Measurements from ENCODE around the gene SHLD1.
A peak's percentile ranks its signal among the peaks of the same experiment; 100 is the strongest.
"Not testable (repeated sequence)": the region's sequence is repeated elsewhere in the genome, so short reads cannot be mapped to it uniquely, and the experiment has no call there.

SHLD1 gene, protein sequence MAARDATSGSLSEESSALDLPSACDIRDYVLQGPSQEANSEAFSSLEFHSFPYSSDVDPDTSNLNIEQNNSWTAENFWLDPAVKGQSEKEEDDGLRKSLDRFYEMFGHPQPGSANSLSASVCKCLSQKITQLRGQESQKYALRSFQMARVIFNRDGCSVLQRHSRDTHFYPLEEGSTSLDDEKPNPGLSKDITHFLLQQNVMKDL

DNA sequence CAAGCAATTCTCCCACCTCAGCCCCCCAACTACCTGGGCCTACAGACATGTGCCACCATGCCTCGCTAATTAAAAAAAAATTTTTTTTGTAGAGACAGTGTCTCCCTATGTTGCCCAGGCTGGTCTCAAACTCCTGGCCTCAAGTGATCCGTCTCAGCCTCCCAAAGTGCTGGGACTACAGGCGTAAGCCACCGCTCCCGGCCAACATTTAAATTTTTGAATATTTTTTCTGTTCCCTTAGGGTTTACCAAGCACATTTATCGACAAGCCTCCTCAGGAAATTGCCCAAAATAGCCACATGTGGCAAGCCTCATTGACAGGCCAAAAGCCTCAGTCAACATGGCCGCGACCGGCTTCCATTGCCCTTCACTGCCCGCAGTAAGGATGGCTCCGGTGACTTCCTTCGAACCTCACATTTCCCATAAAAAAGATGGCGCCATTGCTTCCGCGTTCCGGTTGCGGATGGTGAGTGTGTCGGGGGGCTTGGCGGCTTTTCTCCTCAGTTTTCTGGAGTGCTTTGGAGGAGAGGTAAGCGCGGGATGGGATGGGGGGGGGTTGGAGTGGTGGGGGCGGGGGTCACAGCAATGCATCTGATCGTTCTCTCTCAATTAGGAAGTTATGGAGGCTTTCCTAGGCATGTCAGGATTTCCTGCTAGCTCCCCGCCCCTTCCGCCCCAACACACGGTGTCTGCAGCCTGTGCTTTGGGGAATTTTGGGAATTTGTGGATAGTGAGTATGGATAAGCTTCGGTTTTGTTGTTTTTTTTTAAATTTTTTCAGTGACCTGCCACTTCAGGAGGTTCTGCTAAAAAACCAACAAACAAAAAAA lies at the start of gene SHLD1:
SHLD1 (plus strand) TSS at position 450 of the 828 bp plus-strand sequence. CDS start 22,465 bp downstream, outside the sequence.
- peak; percentile 96 for ATAC-seq
- DNase-seq, result peak; percentile 80

DNA sequence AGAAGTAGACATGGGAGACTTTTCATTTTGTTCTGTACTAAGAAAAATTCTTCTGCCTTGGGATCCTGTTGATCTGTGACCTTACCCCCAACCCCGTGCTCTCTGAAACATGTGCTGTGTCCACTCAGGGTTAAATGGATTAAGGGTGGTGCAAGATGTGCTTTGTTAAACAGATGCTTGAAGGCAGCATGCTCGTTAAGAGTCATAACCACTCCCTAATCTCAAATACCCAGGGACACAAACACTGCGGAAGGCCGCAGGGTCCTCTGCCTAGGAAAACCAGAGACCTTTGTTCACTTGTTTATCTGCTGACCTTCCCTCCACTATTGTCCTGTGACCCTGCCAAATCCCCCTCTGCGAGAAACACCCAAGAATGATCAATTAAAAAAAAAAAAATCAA lies 47.9 kb upstream of the SHLD1 start:
- ATAC-seq, DNase-seq: not testable (repeated sequence)

DNA sequence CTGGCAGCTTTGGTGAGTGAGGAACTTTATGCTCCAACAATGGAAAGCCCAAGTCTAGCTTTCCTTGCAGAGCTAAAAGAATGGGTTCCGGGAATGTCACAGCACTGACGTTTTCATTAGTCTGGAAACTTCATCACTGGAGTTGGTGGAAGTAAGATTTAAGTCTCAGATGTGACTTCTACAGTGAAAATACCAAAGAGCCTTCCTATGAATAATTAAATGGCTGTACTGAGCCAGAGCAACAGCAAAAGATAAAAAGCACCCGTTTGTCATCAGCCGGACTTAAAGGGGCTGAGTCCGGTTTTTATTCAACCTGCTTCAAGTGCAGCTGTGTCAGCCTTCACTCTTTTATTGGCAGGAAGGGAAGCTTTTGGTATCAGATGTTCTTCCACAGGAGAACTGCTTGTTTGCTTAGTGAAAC lies 46.5 kb upstream of the SHLD1 start:
- DNase-seq, result no peak

GRCh38 chr20:5705827-5706226 lies 44.4 kb upstream of the SHLD1 start:
- no peak for DNase-seq
- no peak for ATAC-seq

More for the DNA sequence above, 46.5 kb upstream of the SHLD1 start:
- ATAC-seq, result no peak

- ATAC-seq (no peak), DNase-seq (no peak)
Observed at GRCh38 chr20:5706797-5707196, 43.4 kb upstream of the SHLD1 start.

- ATAC-seq (no peak), DNase-seq (no peak)
Observed at GRCh38 chr20:5710551-5710950, 39.6 kb upstream of the SHLD1 start.

DNA sequence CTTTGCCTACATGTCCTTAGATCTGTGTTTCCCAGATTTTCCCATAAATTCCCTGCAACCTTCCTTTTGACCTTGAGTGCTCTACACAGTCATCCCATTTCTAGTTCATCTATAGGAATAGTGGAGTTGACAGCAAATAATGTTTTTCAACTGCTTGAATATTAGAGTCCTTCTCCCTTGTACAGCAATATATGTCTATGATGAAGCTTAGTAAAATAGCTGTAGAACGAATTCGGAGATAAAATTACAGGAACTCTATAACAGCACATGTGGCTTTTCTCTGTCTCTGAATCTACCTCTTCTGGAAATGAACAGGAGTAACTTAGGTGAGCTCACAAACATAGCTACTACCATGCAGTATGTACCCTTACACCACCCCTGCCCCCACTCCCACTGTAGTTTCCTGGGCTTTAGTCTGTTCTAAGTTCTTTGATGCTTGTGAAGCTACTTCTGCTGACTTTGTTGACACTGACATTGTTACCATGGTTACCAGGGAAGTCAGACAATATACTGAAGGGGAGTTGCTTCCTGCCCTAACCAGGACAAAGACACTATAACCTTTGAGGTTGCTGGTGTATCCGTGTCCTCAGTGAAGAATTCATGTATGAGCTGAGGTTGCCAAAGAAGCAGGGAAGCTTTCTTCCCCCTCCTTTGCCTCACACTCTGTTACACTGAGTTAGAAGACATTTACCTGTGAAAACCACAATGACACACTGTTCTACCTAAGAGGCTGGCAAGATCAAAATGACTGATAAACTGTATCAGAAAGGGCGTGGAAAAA lies 35.8 kb upstream of the SHLD1 start:
- DNase-seq (peak; percentile 23), ATAC-seq (peak; percentile 91)

DNA sequence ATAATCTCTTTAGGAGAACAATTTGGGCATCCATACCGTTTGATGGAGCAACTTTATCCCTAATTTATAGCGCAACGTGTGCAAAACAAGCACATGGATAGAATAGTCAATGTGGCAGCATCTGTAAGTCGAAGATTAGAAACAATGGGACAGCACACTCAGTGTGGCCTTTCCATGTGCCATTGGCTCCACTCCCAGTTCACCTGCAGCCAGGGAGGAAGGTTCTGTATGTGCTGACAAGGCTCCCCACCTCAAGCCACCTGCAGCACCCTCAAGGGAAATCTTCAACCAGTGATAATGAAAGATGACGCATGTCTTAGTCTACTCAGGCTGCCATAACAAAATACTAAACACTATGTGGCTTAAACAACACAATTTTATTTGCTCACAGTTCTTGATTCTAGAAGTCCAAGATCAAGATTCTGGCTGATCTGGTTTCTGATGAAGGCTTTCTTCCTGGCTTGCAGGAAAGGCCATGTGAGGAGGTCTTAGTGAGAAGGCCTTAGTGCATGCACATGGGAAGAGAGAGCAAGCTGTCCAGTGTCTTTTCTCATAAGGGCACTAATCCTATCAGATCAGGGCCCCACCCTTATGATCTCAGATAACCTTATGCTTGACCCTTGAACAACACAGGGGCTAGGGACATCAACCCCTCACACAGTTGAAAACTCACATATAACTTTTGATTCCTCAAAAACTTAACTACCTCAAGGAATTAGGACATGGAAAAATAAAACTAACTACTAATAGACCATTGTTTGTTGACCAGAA lies 34.9 kb upstream of the SHLD1 start:
- DNase-seq, result no peak
- ATAC-seq, result peak; percentile 19

DNA sequence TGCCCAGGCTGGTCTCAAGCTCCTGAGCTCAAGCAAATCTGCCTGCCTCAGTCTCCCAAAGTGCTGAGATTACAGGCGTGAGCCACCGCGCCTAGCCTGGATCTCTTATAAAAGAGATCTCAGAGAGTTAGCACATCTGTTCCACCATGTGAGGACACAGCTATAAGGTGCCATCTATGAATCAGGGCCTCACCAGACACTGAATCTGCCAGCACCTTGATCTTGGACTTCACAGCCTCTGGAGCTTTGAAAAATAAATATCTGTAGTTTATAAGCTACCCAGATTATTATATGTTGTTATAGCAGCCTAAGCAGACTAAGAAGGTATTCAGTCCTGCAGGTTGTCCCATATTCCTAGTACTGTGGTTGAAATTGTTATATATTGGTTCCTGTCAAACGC lies 33.2 kb upstream of the SHLD1 start:
- no peak for ATAC-seq
- no peak for DNase-seq

DNA sequence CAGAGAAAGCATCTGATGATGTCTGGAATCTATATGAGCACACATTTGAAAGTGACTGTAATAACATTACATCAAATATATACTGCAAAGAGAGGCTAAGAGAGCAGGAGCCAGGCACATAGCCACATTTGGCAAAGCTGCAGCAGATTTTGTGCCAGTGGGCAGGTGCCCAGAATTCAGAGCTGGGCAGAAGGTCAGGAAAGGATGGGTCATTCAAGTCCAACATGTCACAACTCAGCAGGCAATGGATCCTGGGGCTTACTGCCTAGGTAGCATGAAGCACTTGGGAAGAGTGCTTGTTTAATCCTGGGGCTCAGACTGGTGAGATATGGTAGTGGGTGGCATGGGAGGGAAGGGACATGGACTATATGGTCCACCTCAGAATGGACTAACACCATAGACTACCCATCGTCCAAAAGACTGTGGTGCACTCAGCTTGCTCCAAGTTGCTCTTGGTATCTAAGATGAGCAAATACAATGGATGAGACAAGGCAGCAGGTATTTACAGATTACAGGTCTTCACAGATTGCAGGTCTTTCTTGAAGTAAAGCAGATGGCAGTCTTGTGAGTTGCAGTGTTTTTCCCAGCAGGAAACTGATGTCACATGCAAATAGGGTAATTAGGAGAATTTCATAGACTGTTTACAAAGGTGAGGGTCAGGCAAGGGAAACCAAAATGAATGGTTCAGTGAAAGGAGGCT lies 31.2 kb upstream of the SHLD1 start:
- DNase-seq (no peak), ATAC-seq (no peak)

GRCh38 chr20:5719861-5720403 lies 30.3 kb upstream of the SHLD1 start:
- ATAC-seq, result peak; percentile 61
- peak; percentile 10 for DNase-seq

DNA sequence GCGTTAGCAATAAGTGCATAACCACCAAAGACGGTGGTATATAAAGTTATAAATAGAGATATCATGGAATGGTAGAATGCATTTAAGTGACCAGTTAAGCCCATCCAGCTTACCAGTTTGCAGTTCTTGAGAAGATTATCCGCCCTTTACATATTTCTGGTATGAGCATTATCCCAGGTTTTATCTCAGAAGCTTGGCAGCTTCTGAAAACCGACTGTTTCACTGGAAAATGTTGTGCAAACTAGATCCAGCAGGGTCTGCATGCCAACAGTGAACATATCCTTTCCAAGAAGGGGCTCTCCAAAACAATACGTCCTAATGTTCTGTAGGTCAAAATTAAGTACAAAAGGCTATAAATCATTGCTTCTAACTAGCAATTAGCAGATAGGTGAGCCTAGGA lies 29.5 kb upstream of the SHLD1 start:
- ATAC-seq, result no peak
- DNase-seq, result no peak

DNA sequence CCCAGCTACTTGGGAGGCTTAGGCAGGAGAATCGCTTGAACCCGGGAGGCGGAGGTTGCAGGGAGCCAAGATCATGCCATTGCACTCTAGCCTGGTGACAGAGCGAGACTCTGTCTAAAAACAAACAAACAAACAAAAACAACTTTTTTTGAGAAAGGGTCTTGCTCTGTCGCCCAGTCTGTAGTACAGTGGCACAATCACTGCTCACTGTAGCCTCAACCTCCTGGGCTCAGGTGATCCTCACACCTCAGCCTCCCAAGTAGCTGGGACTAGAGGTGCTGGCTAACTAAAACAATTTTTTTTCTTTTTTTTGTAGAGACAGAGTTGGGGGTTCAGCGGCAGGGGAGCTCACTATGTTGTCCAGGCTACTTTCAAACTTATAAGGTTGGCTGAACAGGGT lies 28.8 kb upstream of the SHLD1 start:
- not testable (repeated sequence) for ATAC-seq, DNase-seq

DNA sequence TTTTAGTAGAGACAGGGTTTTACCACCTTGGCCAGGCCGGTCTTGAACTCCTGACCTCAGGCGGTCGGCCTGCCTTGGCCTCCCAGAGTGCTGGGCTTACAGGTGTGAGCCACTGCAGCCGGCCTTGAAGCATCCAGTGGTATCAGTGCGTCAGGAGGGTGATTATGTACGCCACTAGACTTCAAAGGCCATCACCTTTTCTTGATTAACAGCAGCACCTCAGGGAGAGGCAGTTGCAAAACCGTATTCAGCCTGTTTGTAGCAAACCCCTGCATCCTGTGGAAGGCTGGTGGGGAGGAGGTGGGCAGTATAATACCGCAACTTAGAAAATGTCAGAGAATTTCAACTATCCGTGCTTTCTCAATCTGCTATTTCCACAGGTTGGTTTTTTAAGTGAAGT lies 27.3 kb upstream of the SHLD1 start:
- ATAC-seq (peak; percentile 62), DNase-seq (peak; percentile 15)

GRCh38 chr20:5725183-5725463 lies 25.1 kb upstream of the SHLD1 start:
- ATAC-seq, DNase-seq: not testable (repeated sequence)

GRCh38 chr20:5727018-5727515 lies 23.1 kb upstream of the SHLD1 start:
- DNase-seq, result no peak
- no peak for ATAC-seq

- DNase-seq (no peak), ATAC-seq (no peak)
Observed at GRCh38 chr20:5729348-5729747, 20.9 kb upstream of the SHLD1 start.

- ATAC-seq (no peak), DNase-seq (no peak)
Observed at GRCh38 chr20:5730131-5730530, 20.1 kb upstream of the SHLD1 start.

- ATAC-seq, result no peak
- DNase-seq, result no peak
Observed at GRCh38 chr20:5731753-5732366, 18.3 kb upstream of the SHLD1 start.

GRCh38 chr20:5734602-5735001 lies 15.6 kb upstream of the SHLD1 start:
- no peak for DNase-seq
- no peak for ATAC-seq
